ENCODE data around the gene FAM171A1. TPM values are rescaled to one million over a fixed set of nuclear protein-coding genes. Genes with fewer than 3 reads are reported as not detected.

Gene FAM171A1
- total and polyA plus RNA-seq, 2 experiments from 2014 or later = 24.4 to 29.5 TPM

GRCh38 chr10:15181576-15182156 is 189.4 kb downstream of the FAM171A1 start:
- no peaks in the 10 kb centered on the region for H4K20me1 ChIP-seq (ENCODE audit: insufficient read depth, poor library complexity, severe bottlenecking)
- H3K79me2 ChIP-seq = no peaks in the 10 kb centered on the region
- no peak overlapping the region for H3K4me3 ChIP-seq
- DNase-seq (ENCODE audit: low spot score) = no peak
- H3K27me3 ChIP-seq = no peaks in the 10 kb centered on the region
- H3K9me3 ChIP-seq (ENCODE audit: low read depth) = no peaks in the 10 kb centered on the region
- WGBS (ENCODE audit: low lambda C conversion rate, missing lambda C conversion rate) = 85% methylated on average over 2 of the region's 2 CpGs
- H3K9me2 ChIP-seq (replicated peaks; ENCODE audit: insufficient read depth) = no peaks in the 10 kb centered on the region
- H3K27ac ChIP-seq = no peak overlapping the region
- no peak overlapping the region for H2AFZ ChIP-seq
- H3K4me1 ChIP-seq (ENCODE audit: insufficient read depth) = peaks cover 8% of the 10 kb centered on the region
- H3K36me3 ChIP-seq (replicated peaks; ENCODE audit: insufficient read depth, low read depth) = no peaks in the 10 kb centered on the region
- no peak overlapping the region for H3K4me2 ChIP-seq
- no peak for TF ChIP-seq EZH2 (IDR thresholded peaks at IDR 0.05; ENCODE audit: borderline replicate concordance)
- no peak for TF ChIP-seq CTCF (IDR thresholded peaks at IDR 0.05; ENCODE audit: poor library complexity)
- no peak for TF ChIP-seq EZH2phosphoT487 (IDR thresholded peaks at IDR 0.05; ENCODE audit: low read depth, severe bottlenecking, unreplicated experiment)

GRCh38 chr10:15180736-15181135 is 190.4 kb downstream of the FAM171A1 start:
- Histone ChIP-seq H3K9me2 (replicated peaks; ENCODE audit: insufficient read depth) (no peaks in the 10 kb centered on the region), H3K36me3 (replicated peaks; ENCODE audit: insufficient read depth, low read depth) (no peaks in the 10 kb centered on the region), H2AFZ (no peak overlapping the region), H3K27ac (no peak overlapping the region), H3K4me2 (no peak overlapping the region), H3K27me3 (no peaks in the 10 kb centered on the region), H3K79me2 (no peaks in the 10 kb centered on the region), H3K4me1 (ENCODE audit: insufficient read depth) (peaks cover 8% of the 10 kb centered on the region), H3K9me3 (ENCODE audit: low read depth) (no peaks in the 10 kb centered on the region), H4K20me1 (ENCODE audit: insufficient read depth, poor library complexity, severe bottlenecking) (no peaks in the 10 kb centered on the region), H3K4me3 (no peak overlapping the region)
- TF ChIP-seq EZH2 (IDR thresholded peaks at IDR 0.05; ENCODE audit: borderline replicate concordance) (no peak), CTCF (IDR thresholded peaks at IDR 0.05; ENCODE audit: poor library complexity) (no peak), EZH2phosphoT487 (IDR thresholded peaks at IDR 0.05; ENCODE audit: low read depth, severe bottlenecking, unreplicated experiment) (no peak)
- WGBS (ENCODE audit: low lambda C conversion rate, missing lambda C conversion rate) = 71% methylated on average over 5 of the region's 5 CpGs
- DNase-seq (ENCODE audit: low spot score) = no peak

GRCh38 chr10:15176269-15176668 is 194.8 kb downstream of the FAM171A1 start:
- DNase-seq (ENCODE audit: low spot score) = no peak
- H3K27ac ChIP-seq = no peak overlapping the region
- 86% methylated on average over 3 of the region's 3 CpGs for WGBS (ENCODE audit: low lambda C conversion rate, missing lambda C conversion rate)
- no peaks in the 10 kb centered on the region for H3K9me2 ChIP-seq (replicated peaks; ENCODE audit: insufficient read depth)
- H4K20me1 ChIP-seq (ENCODE audit: insufficient read depth, poor library complexity, severe bottlenecking) = no peaks in the 10 kb centered on the region
- no peak overlapping the region for H3K4me3 ChIP-seq
- no peaks in the 10 kb centered on the region for H3K4me1 ChIP-seq (ENCODE audit: insufficient read depth)
- H3K27me3 ChIP-seq = no peaks in the 10 kb centered on the region
- TF ChIP-seq CTCF (IDR thresholded peaks at IDR 0.05; ENCODE audit: poor library complexity) (no peak), EZH2phosphoT487 (IDR thresholded peaks at IDR 0.05; ENCODE audit: low read depth, severe bottlenecking, unreplicated experiment) (no peak), EZH2 (IDR thresholded peaks at IDR 0.05; ENCODE audit: borderline replicate concordance) (no peak)
- no peaks in the 10 kb centered on the region for H3K36me3 ChIP-seq (replicated peaks; ENCODE audit: insufficient read depth, low read depth)
- H3K4me2 ChIP-seq = no peak overlapping the region
- no peak overlapping the region for H2AFZ ChIP-seq
- H3K79me2 ChIP-seq = no peaks in the 10 kb centered on the region
- no peaks in the 10 kb centered on the region for H3K9me3 ChIP-seq (ENCODE audit: low read depth)
